Astrocyte (in vitro differentiated cells and primary cell): Measurements from ENCODE around the gene TIMM44. TPM values are rescaled to one million over a fixed set of nuclear protein-coding genes. Genes with fewer than 3 reads are reported as not detected.

Source experiments
- DNase-seq: peaks from one replicate; pipeline ENCODE4 v3.0.0-alpha.2; 2010; ENCODE audit warnings: low read depth
- FAIRE-seq: peaks from 2 replicates; lab custom pipeline; 2011; peaks lifted over from hg19 to GRCh38; lab: Jason Lieb, UNC
- H2AFZ ChIP-seq: 2 replicates; pipeline ENCODE4 v1.6.0; 2012; ENCODE audit warnings: low read depth, low read length, inconsistent platforms
- H3K27ac ChIP-seq: 2 replicates; pipeline ENCODE4 v1.5.1; 2011; ENCODE audit warnings: low read depth, low read length, inconsistent platforms
- H3K27me3 ChIP-seq: 2 replicates; pipeline ENCODE4 v1.6.0; 2011; ENCODE audit warnings: low read length, inconsistent platforms; ENCODE audit not compliant: insufficient read depth
- H3K36me3 ChIP-seq: 2 replicates; pipeline ENCODE4 v1.5.1; 2011; ENCODE audit warnings: low read length, inconsistent platforms; ENCODE audit not compliant: insufficient read depth
- H3K4me1 ChIP-seq: 2 replicates; pipeline ENCODE4 v1.5.1; 2011; ENCODE audit warnings: low read length, inconsistent platforms; ENCODE audit not compliant: insufficient read depth
- H3K4me2 ChIP-seq: 2 replicates; pipeline ENCODE4 v1.6.0; 2012; ENCODE audit warnings: low read length, inconsistent platforms
- H3K4me3 ChIP-seq: 2 replicates; pipeline ENCODE4 v1.5.1; 2011; ENCODE audit warnings: low read depth, mild to moderate bottlenecking, low read length, inconsistent platforms; ENCODE audit not compliant: insufficient read depth
- H3K79me2 ChIP-seq: 2 replicates; pipeline ENCODE4 v1.6.0; 2012; ENCODE audit warnings: mild to moderate bottlenecking, low read length, inconsistent platforms; ENCODE audit not compliant: insufficient read depth
- H3K9ac ChIP-seq: 2 replicates; pipeline ENCODE4 v1.6.0; 2012; ENCODE audit warnings: mild to moderate bottlenecking, low read length, inconsistent platforms
- H3K9me3 ChIP-seq: 2 replicates; pipeline ENCODE4 v1.5.1; 2012; ENCODE audit warnings: low read depth, mild to moderate bottlenecking, low read length, inconsistent platforms; ENCODE audit not compliant: insufficient read depth
- H4K20me1 ChIP-seq: 2 replicates; pipeline ENCODE4 v1.6.0; 2012; ENCODE audit warnings: low read length, inconsistent platforms; ENCODE audit not compliant: insufficient read depth
- H3K27ac Mint-ChIP-seq: one replicate; pipeline ENCODE4 v1.8.0; 2021; ENCODE audit warnings: mild to moderate bottlenecking, mixed read lengths; ENCODE audit not compliant: unreplicated experiment
- H3K27me3 Mint-ChIP-seq: one replicate; pipeline ENCODE4 v1.8.0; 2021; ENCODE audit warnings: low read depth, mixed read lengths; ENCODE audit not compliant: unreplicated experiment
- H3K36me3 Mint-ChIP-seq: one replicate; pipeline ENCODE4 v1.8.0; 2021; ENCODE audit warnings: low read depth, mixed read lengths; ENCODE audit not compliant: unreplicated experiment
- H3K4me1 Mint-ChIP-seq: one replicate; pipeline ENCODE4 v1.8.0; 2021; ENCODE audit warnings: low read depth, mixed read lengths; ENCODE audit not compliant: unreplicated experiment
- H3K4me3 Mint-ChIP-seq: one replicate; pipeline ENCODE4 v1.8.0; 2021; ENCODE audit warnings: mild to moderate bottlenecking, moderate library complexity, mixed read lengths; ENCODE audit not compliant: unreplicated experiment
- H3K9me3 Mint-ChIP-seq: one replicate; pipeline ENCODE4 v1.8.0; 2021; ENCODE audit warnings: mild to moderate bottlenecking, mixed read lengths; ENCODE audit not compliant: unreplicated experiment
- CTCF ChIP-seq: IDR thresholded peaks from 2 replicates; pipeline ENCODE4 v1.5.1; 2011; ENCODE audit warnings: low read depth, mild to moderate bottlenecking, inconsistent platforms, low read length, moderate library complexity; ENCODE audit not compliant: insufficient read depth
- EZH2 ChIP-seq: IDR thresholded peaks from 2 replicates; pipeline ENCODE4 v1.6.1; 2012; ENCODE audit warnings: mild to moderate bottlenecking, low read length, inconsistent platforms; ENCODE audit not compliant: insufficient read depth
- total RNA-seq: library from RNA; stranded (reverse); gene quantifications from 2 replicates; pipeline ENCODE4 v1.2.1, GENCODE V29; 2021

TIMM44 gene
- total RNA-seq, 1 donor from 2014 or later = 71.1 TPM

- DNase-seq = no peak
- H3K9me3 Mint-ChIP-seq = no peaks in the 10 kb centered on the region
- FAIRE-seq = no peak
- H3K4me3 Mint-ChIP-seq = peak overlapping the region; percentile 83
- Histone ChIP-seq H3K27me3 (peaks cover 22% of the 10 kb centered on the region), H3K4me3 (no peak overlapping the region), H3K27ac (no peak overlapping the region), H2AFZ (no peak overlapping the region), H3K9ac (no peak overlapping the region), H3K36me3 (no peaks in the 10 kb centered on the region), H3K4me1 (peaks cover 30% of the 10 kb centered on the region), H4K20me1 (peaks cover 15% of the 10 kb centered on the region), H3K79me2 (peaks cover 5% of the 10 kb centered on the region), H3K9me3 (no peaks in the 10 kb centered on the region), H3K4me2 (peak overlapping the region; percentile 78)
- H3K4me1 Mint-ChIP-seq = peaks cover 3% of the 10 kb centered on the region
- H3K27ac Mint-ChIP-seq = peak overlapping the region; percentile 41
- no peak for TF ChIP-seq CTCF
- peak; percentile 85 for TF ChIP-seq EZH2
- H3K36me3 Mint-ChIP-seq = no peaks in the 10 kb centered on the region
- H3K27me3 Mint-ChIP-seq = peaks cover 13% of the 10 kb centered on the region
Measured at GRCh38 chr19:7916955-7917266, 26.6 kb downstream of the TIMM44 start.

DNA sequence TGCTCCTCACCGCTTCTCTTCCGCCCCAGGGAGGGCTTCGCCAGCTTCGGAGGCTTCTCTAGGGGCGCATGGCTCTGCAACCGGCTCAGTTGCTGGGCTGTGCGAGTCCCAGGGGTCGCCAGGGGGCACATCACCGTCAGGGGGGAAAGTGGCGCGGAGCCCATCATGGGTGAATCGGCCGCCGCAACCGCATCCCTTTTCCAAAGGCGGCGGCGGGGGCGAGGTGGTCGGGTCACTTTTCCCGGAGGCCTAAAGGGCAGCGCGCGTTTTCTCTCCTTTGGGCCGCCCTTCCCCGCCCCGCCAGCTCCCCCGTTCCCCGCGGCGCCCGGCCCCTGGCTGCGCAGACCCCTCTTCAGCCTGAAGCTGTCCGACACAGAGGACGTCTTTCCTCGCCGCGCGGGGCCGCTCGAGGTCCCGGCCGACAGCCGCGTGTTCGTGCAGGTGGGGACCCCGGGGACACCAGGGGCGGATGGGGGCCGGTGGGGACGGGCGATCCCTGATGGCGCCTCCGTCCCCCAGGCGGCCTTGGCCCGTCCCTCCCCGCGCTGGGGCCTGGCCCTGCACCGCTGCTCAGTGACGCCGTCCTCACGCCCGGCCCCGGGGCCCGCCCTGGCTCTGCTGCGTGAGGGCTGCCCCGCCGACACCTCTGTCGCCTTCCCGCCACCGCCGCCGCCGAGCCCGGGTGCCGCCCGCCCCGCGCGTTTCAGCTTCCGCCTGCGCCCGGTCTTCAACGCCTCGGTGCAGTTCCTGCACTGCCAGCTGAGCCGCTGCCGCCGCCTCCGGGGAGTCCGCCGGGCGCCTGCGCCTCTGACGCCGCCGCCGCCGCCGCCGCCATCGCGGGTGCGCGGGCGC, 27.1 kb downstream of the TIMM44 start:
- Mint-ChIP-seq H3K27ac (no peak overlapping the region), H3K4me3 (no peak overlapping the region), H3K9me3 (no peaks in the 10 kb centered on the region), H3K4me1 (peaks cover 3% of the 10 kb centered on the region), H3K36me3 (peaks cover 2% of the 10 kb centered on the region), H3K27me3 (peaks cover 13% of the 10 kb centered on the region)
- Histone ChIP-seq H3K36me3 (no peaks in the 10 kb centered on the region), H3K9ac (no peak overlapping the region), H3K79me2 (no peaks in the 10 kb centered on the region), H3K27me3 (peaks cover 22% of the 10 kb centered on the region), H3K9me3 (no peaks in the 10 kb centered on the region), H4K20me1 (peaks cover 14% of the 10 kb centered on the region), H3K4me3 (no peak overlapping the region), H2AFZ (no peak overlapping the region), H3K4me1 (peaks cover 25% of the 10 kb centered on the region), H3K4me2 (peak overlapping the region; percentile 78), H3K27ac (no peak overlapping the region)
- no peak for DNase-seq
- TF ChIP-seq EZH2 (peak; percentile 85), CTCF (no peak)
- FAIRE-seq = no peak
